Liver (tissue), 3 donors: ENCODE measurements around the gene KRTAP12-1.

Source experiments
- EGR1 ChIP-seq, 2 donors: IDR thresholded peaks; 2 replicates each; pipeline ENCODE4 v1.6.1; 2016 to 2018; ENCODE audit warnings: antibody characterized with exemption in 2 of 2, low read depth in 2 of 2
- FOXA1 ChIP-seq: IDR thresholded peaks from 2 replicates; pipeline ENCODE4 v1.6.1; 2016; ENCODE audit warnings: antibody characterized with exemption
- FOXA2 ChIP-seq: IDR thresholded peaks from 2 replicates; pipeline ENCODE4 v1.6.1; 2016; ENCODE audit warnings: antibody characterized with exemption
- GABPA ChIP-seq, 2 donors: IDR thresholded peaks in 1 of 2; conservative IDR thresholded peaks in 1 of 2; 2 replicates each; pipeline ENCODE4 v1.6.1; 2016; ENCODE audit warnings: antibody characterized with exemption in 2 of 2, mild to moderate bottlenecking in 1 of 2, moderate library complexity in 1 of 2
- HNF4G ChIP-seq: IDR thresholded peaks from 2 replicates; pipeline ENCODE4 v1.6.1; 2016; ENCODE audit warnings: antibody characterized with exemption
- RAD21 ChIP-seq, 2 donors: IDR thresholded peaks; 2 replicates each; pipeline ENCODE4 v1.6.1; 2016; ENCODE audit warnings: antibody characterized with exemption in 2 of 2, mild to moderate bottlenecking in 2 of 2
- RXRA ChIP-seq, 2 donors: IDR thresholded peaks; 2 replicates each; pipeline ENCODE4 v1.6.1; 2017 to 2018; ENCODE audit warnings: antibody characterized with exemption in 2 of 2, mild to moderate bottlenecking in 1 of 2
- TAF1 ChIP-seq: conservative IDR thresholded peaks from 2 replicates; pipeline ENCODE4 v1.6.1; 2016; ENCODE audit warnings: antibody characterized with exemption, mild to moderate bottlenecking
- YY1 ChIP-seq: IDR thresholded peaks from 2 replicates; pipeline ENCODE4 v1.6.1; 2016; ENCODE audit warnings: antibody characterized with exemption, mild to moderate bottlenecking
- TF ChIP-seq, protein P1 (sequence below): fragments of 150-350 bp; IDR thresholded peaks from 2 replicates; pipeline ENCODE4 v1.5.1; 2017; ENCODE audit warnings: improper control_type of control experiment, low read depth, low read length; ENCODE audit not compliant: missing input control
- TF ChIP-seq, protein P2 (sequence below): IDR thresholded peaks from 2 replicates; pipeline ENCODE4 v1.6.1; 2016; ENCODE audit warnings: antibody characterized with exemption
- TF ChIP-seq, protein P3 (sequence below): IDR thresholded peaks from 2 replicates; pipeline ENCODE4 v1.6.1; 2016; ENCODE audit warnings: antibody characterized with exemption
- donor health status: healthy.
- donor health status: healthy.

DNA sequence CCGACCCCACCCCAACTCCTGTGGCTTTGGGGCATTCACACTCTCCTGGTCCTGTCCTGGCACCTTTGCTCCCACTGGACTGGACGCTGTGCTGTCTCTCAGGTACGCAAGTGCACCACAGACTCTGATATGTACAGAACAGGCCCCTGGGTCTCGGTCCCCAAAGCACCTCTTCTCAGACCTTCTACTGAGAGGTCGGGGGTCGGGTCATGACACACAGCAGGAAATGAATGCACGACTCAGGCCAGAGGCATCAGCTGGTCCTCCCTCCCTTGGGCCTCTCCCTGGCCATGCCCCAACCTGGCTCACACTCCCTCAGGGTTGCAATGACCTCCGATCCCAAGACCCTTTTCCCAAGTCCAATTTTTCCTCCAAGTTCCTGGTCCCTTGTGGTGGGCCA is 13.2 kb upstream of the KRTAP12-1 start:
- TF ChIP-seq, protein P1, sequence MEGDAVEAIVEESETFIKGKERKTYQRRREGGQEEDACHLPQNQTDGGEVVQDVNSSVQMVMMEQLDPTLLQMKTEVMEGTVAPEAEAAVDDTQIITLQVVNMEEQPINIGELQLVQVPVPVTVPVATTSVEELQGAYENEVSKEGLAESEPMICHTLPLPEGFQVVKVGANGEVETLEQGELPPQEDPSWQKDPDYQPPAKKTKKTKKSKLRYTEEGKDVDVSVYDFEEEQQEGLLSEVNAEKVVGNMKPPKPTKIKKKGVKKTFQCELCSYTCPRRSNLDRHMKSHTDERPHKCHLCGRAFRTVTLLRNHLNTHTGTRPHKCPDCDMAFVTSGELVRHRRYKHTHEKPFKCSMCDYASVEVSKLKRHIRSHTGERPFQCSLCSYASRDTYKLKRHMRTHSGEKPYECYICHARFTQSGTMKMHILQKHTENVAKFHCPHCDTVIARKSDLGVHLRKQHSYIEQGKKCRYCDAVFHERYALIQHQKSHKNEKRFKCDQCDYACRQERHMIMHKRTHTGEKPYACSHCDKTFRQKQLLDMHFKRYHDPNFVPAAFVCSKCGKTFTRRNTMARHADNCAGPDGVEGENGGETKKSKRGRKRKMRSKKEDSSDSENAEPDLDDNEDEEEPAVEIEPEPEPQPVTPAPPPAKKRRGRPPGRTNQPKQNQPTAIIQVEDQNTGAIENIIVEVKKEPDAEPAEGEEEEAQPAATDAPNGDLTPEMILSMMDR = no peak
- TF ChIP-seq FOXA1 (no peak), TAF1 (no peak), HNF4G (no peak), YY1 (no peak), FOXA2 (no peak), RAD21 (IDR thresholded peaks at IDR 0.05) (no peak), EGR1 (IDR thresholded peaks at IDR 0.05; ENCODE audit: low read depth in 2 of 2) (no peak), GABPA (IDR thresholded peaks at IDR 0.05 in 1 of 2, conservative IDR thresholded peaks at IDR 0.05 in 1 of 2) (no peak), RXRA (IDR thresholded peaks at IDR 0.05) (no peak)
- TF ChIP-seq, protein P2, sequence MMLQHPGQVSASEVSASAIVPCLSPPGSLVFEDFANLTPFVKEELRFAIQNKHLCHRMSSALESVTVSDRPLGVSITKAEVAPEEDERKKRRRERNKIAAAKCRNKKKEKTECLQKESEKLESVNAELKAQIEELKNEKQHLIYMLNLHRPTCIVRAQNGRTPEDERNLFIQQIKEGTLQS = no peak
- TF ChIP-seq, protein P3, sequence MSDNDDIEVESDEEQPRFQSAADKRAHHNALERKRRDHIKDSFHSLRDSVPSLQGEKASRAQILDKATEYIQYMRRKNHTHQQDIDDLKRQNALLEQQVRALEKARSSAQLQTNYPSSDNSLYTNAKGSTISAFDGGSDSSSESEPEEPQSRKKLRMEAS = no peak
